Liver (tissue), 9 donors: ENCODE data around the gene CHKA. TPM values are rescaled to one million over a fixed set of nuclear protein-coding genes. Genes with fewer than 3 reads are reported as not detected.
A peak's percentile ranks its signal among the peaks of the same experiment; 100 is the strongest.

Experiments
- DNase-seq: peaks from one replicate; pipeline ENCODE4 v3.0.0-alpha.2; 2017; ENCODE audit warnings: low spot score
- H3K27ac ChIP-seq, 2 donors: one replicate each; pipeline ENCODE4 v1.7.0; 2013; ENCODE audit warnings: inconsistent platforms in 2 of 2, low read length in 2 of 2, control low read depth in 1 of 2, low read depth in 1 of 2, mild to moderate bottlenecking in 1 of 2
- H3K27me3 ChIP-seq, 4 donors: one replicate each; pipeline versions ENCODE4 v1.6.1 to v1.7.0; 2013; ENCODE audit warnings: low read length in 3 of 4, inconsistent platforms in 1 of 4, mild to moderate bottlenecking in 1 of 4, moderate library complexity in 1 of 4; ENCODE audit not compliant: control insufficient read depth in 4 of 4, insufficient read depth in 4 of 4
- H3K36me3 ChIP-seq, 4 donors: one replicate each; pipeline versions ENCODE4 v1.6.1 to v1.7.0; 2013; ENCODE audit warnings: low read length in 3 of 4, mild to moderate bottlenecking in 3 of 4, low read depth in 1 of 4, moderate library complexity in 1 of 4; ENCODE audit not compliant: control insufficient read depth in 4 of 4, insufficient read depth in 3 of 4
- H3K4me1 ChIP-seq, 4 donors: one replicate each; pipeline versions ENCODE4 v1.6.1 to v1.7.0; 2013; ENCODE audit warnings: low read length in 3 of 4, mild to moderate bottlenecking in 3 of 4, moderate library complexity in 1 of 4; ENCODE audit not compliant: control insufficient read depth in 4 of 4, insufficient read depth in 4 of 4
- H3K4me3 ChIP-seq, 3 donors: one replicate each; pipeline versions ENCODE4 v1.6.1 to v1.7.0; 2013; ENCODE audit warnings: low read length in 3 of 3, control low read depth in 1 of 3, low read depth in 1 of 3, mild to moderate bottlenecking in 1 of 3
- H3K9ac ChIP-seq, 2 donors: one replicate each; pipeline ENCODE4 v1.7.0; 2013; ENCODE audit warnings: low read length in 2 of 2, mild to moderate bottlenecking in 2 of 2, moderate library complexity in 2 of 2, control low read depth in 1 of 2, low read depth in 1 of 2
- H3K9me3 ChIP-seq, 4 donors: one replicate each; pipeline versions ENCODE4 v1.6.1 to v1.7.0; 2013; ENCODE audit warnings: low read length in 3 of 4; ENCODE audit not compliant: control insufficient read depth in 4 of 4
- ATF3 ChIP-seq: IDR thresholded peaks from 2 replicates; pipeline ENCODE4 v1.6.1; 2016; ENCODE audit warnings: antibody characterized with exemption
- EGR1 ChIP-seq, 2 donors: IDR thresholded peaks; 2 replicates each; pipeline ENCODE4 v1.6.1; 2016 to 2018; ENCODE audit warnings: antibody characterized with exemption in 2 of 2, low read depth in 2 of 2
- FOXA1 ChIP-seq: IDR thresholded peaks from 2 replicates; pipeline ENCODE4 v1.6.1; 2016; ENCODE audit warnings: antibody characterized with exemption
- FOXA2 ChIP-seq: IDR thresholded peaks from 2 replicates; pipeline ENCODE4 v1.6.1; 2016; ENCODE audit warnings: antibody characterized with exemption
- GABPA ChIP-seq, 2 donors: IDR thresholded peaks in 1 of 2; conservative IDR thresholded peaks in 1 of 2; 2 replicates each; pipeline ENCODE4 v1.6.1; 2016; ENCODE audit warnings: antibody characterized with exemption in 2 of 2, mild to moderate bottlenecking in 1 of 2, moderate library complexity in 1 of 2
- HNF4A ChIP-seq, 2 donors: conservative IDR thresholded peaks; 2 replicates each; pipeline ENCODE4 v1.6.1; 2016; ENCODE audit warnings: antibody characterized with exemption in 2 of 2, mild to moderate bottlenecking in 2 of 2
- HNF4G ChIP-seq: IDR thresholded peaks from 2 replicates; pipeline ENCODE4 v1.6.1; 2016; ENCODE audit warnings: antibody characterized with exemption
- JUND ChIP-seq, 2 donors: IDR thresholded peaks; 2 replicates each; pipeline ENCODE4 v1.6.1; 2016; ENCODE audit warnings: antibody characterized with exemption in 2 of 2
- MAX ChIP-seq: IDR thresholded peaks from 2 replicates; pipeline ENCODE4 v1.6.1; 2016; ENCODE audit warnings: antibody characterized with exemption
- NR2F2 ChIP-seq: IDR thresholded peaks from 2 replicates; pipeline ENCODE4 v1.6.1; 2016; ENCODE audit warnings: antibody characterized with exemption
- RAD21 ChIP-seq, 2 donors: IDR thresholded peaks; 2 replicates each; pipeline ENCODE4 v1.6.1; 2016; ENCODE audit warnings: antibody characterized with exemption in 2 of 2, mild to moderate bottlenecking in 2 of 2
- RXRA ChIP-seq, 2 donors: IDR thresholded peaks; 2 replicates each; pipeline ENCODE4 v1.6.1; 2017 to 2018; ENCODE audit warnings: antibody characterized with exemption in 2 of 2, mild to moderate bottlenecking in 1 of 2
- SP1 ChIP-seq: IDR thresholded peaks from 2 replicates; pipeline ENCODE4 v1.6.1; 2018; ENCODE audit warnings: antibody characterized with exemption, mild to moderate bottlenecking
- TAF1 ChIP-seq: conservative IDR thresholded peaks from 2 replicates; pipeline ENCODE4 v1.6.1; 2016; ENCODE audit warnings: antibody characterized with exemption, mild to moderate bottlenecking
- YY1 ChIP-seq: IDR thresholded peaks from 2 replicates; pipeline ENCODE4 v1.6.1; 2016; ENCODE audit warnings: antibody characterized with exemption, mild to moderate bottlenecking
- WGBS: extraction: QIAGEN DNeasy Blood & Tissue Kit; methylation state at CpG from one replicate; pipeline ENCODE4 v1.1.7; 2013; 5-methylcytosine and 5-hydroxymethylcytosine counted together
- polyA plus RNA-seq, 2 donors: library from polyadenylated mRNA; stranded (reverse) in 1 of 2; unstranded in 1 of 2; fragments of 200-250 nt in 1 of 2; fragments of >200 nt in 1 of 2; fragmentation: Nextera tagmentation in 1 of 2; extraction: Ambion mirVana in 1 of 2; gene quantifications; one replicate each; pipeline versions ENCODE4 v1.2.1 to v1.2.3, GENCODE V29; 2013 to 2015
- total RNA-seq, 2 donors: library from RNA; depleted of rRNA; stranded (reverse); fragments of >200 nt; gene quantifications; one replicate each; pipeline ENCODE4 v1.2.3, GENCODE V29; 2014
- TF ChIP-seq, protein P1 (sequence below): IDR thresholded peaks from 2 replicates; pipeline ENCODE4 v1.6.1; 2016; ENCODE audit warnings: antibody characterized with exemption
- TF ChIP-seq, protein P2 (sequence below): fragments of 150-350 bp; IDR thresholded peaks from 2 replicates; pipeline ENCODE4 v1.5.1; 2017; ENCODE audit warnings: improper control_type of control experiment, low read depth, low read length; ENCODE audit not compliant: missing input control
- donor health status: healthy.
- donor health status: healthy.
- donor health status: healthy.
- donor health status: healthy.
- donor health status: healthy.

The CHKA gene
- total and polyA plus RNA-seq, 4 donors = 11.4 to 41.9 (median 17.3) TPM

- WGBS = 32% methylated on average over 4 of the region's 4 CpGs
- no peaks in the 10 kb centered on the region for H3K36me3 ChIP-seq
- H3K4me3 ChIP-seq = peak overlapping the region in 1 of 3 donors; percentile 18
- H3K9ac ChIP-seq = peak overlapping the region in 1 of 2 donors; percentile 28
- no peaks in the 10 kb centered on the region for H3K9me3 ChIP-seq
- no peak overlapping the region for H3K27ac ChIP-seq
- no peak for DNase-seq
- no peaks in the 10 kb centered on the region for H3K27me3 ChIP-seq
- TF ChIP-seq JUND (IDR thresholded peaks at IDR 0.05) (no peak), ATF3 (no peak), RAD21 (IDR thresholded peaks at IDR 0.05) (no peak)
- TF ChIP-seq, protein P1, sequence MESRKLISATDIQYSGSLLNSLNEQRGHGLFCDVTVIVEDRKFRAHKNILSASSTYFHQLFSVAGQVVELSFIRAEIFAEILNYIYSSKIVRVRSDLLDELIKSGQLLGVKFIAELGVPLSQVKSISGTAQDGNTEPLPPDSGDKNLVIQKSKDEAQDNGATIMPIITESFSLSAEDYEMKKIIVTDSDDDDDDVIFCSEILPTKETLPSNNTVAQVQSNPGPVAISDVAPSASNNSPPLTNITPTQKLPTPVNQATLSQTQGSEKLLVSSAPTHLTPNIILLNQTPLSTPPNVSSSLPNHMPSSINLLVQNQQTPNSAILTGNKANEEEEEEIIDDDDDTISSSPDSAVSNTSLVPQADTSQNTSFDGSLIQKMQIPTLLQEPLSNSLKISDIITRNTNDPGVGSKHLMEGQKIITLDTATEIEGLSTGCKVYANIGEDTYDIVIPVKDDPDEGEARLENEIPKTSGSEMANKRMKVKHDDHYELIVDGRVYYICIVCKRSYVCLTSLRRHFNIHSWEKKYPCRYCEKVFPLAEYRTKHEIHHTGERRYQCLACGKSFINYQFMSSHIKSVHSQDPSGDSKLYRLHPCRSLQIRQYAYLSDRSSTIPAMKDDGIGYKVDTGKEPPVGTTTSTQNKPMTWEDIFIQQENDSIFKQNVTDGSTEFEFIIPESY = no peak
- TF ChIP-seq, protein P2, sequence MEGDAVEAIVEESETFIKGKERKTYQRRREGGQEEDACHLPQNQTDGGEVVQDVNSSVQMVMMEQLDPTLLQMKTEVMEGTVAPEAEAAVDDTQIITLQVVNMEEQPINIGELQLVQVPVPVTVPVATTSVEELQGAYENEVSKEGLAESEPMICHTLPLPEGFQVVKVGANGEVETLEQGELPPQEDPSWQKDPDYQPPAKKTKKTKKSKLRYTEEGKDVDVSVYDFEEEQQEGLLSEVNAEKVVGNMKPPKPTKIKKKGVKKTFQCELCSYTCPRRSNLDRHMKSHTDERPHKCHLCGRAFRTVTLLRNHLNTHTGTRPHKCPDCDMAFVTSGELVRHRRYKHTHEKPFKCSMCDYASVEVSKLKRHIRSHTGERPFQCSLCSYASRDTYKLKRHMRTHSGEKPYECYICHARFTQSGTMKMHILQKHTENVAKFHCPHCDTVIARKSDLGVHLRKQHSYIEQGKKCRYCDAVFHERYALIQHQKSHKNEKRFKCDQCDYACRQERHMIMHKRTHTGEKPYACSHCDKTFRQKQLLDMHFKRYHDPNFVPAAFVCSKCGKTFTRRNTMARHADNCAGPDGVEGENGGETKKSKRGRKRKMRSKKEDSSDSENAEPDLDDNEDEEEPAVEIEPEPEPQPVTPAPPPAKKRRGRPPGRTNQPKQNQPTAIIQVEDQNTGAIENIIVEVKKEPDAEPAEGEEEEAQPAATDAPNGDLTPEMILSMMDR = no peak
- H3K4me1 ChIP-seq = peaks cover 16 to 29% (median 22%) of the 10 kb centered on the region in 4 donors
These were observed 17.0 kb upstream of the CHKA start for GRCh38 chr11:68138237-68138636.

GRCh38 chr11:68137833-68138232, 16.6 kb upstream of the CHKA start:
- Histone ChIP-seq H3K4me1 (peaks cover 14 to 27% (median 20%) of the 10 kb centered on the region in 4 donors), H3K27me3 (no peaks in the 10 kb centered on the region), H3K36me3 (no peaks in the 10 kb centered on the region), H3K27ac (no peak overlapping the region), H3K9ac (no peak overlapping the region), H3K4me3 (peak overlapping the region in 2 of 3 donors; percentile 18), H3K9me3 (no peaks in the 10 kb centered on the region)
- DNase-seq = no peak
- TF ChIP-seq HNF4A (conservative IDR thresholded peaks at IDR 0.05) (peak in 1 of 2 donors; percentile 11), EGR1 (IDR thresholded peaks at IDR 0.05; ENCODE audit: low read depth in 2 of 2) (no peak), MAX (no peak), RAD21 (IDR thresholded peaks at IDR 0.05) (peak in 1 of 2 donors; percentile 37), RXRA (IDR thresholded peaks at IDR 0.05) (no peak), SP1 (peak; percentile 35), GABPA (IDR thresholded peaks at IDR 0.05 in 1 of 2, conservative IDR thresholded peaks at IDR 0.05 in 1 of 2) (no peak), YY1 (peak; percentile 96)
- 24% methylated on average over 5 of the region's 5 CpGs for WGBS

DNA sequence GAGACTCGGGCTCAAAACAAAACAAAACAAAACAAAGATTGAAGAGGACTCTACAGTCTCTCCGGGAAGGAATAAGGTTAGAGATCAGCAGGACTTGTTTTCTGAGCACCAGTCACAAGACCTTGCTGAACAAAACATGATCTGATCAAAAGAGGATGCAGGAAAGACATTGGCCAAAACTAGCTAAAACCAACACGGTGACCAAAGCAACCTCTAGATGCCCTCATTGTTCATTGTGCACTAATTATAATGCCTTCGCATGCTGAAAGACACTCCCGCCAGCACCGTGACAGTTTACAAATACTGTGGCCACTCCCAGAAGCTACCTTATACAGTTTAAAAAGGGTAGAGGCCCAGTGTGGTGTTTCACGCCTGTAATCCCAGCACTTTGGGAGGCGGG, 15.7 kb upstream of the CHKA start:
- WGBS = 81% methylated on average over 8 of the region's 8 CpGs
- DNase-seq = no peak
- H3K36me3 ChIP-seq = no peaks in the 10 kb centered on the region
- H3K4me3 ChIP-seq = no peak overlapping the region
- H3K27ac ChIP-seq = no peak overlapping the region
- no peaks in the 10 kb centered on the region for H3K27me3 ChIP-seq
- peaks cover 9 to 18% (median 14%) of the 10 kb centered on the region in 4 donors for H3K4me1 ChIP-seq
- H3K9ac ChIP-seq = no peak overlapping the region
- H3K9me3 ChIP-seq = no peaks in the 10 kb centered on the region
- TF ChIP-seq ATF3 (no peak), FOXA1 (no peak), MAX (no peak), FOXA2 (no peak), TAF1 (no peak), HNF4G (no peak), SP1 (no peak), NR2F2 (no peak), JUND (IDR thresholded peaks at IDR 0.05) (no peak)
